22Rv1 (cell line): ENCODE results near the gene NEDD4L.

Source experiments
- H3K27ac ChIP-seq: fragments of 450-650 bp; 2 replicates; pipeline ENCODE4 v1.5.1; 2017
- ZFX ChIP-seq: fragments of 450-650 bp; IDR thresholded peaks from 2 replicates; pipeline ENCODE4 v1.6.1; 2017; ENCODE audit warnings: antibody characterized with exemption, borderline replicate concordance
- TF ChIP-seq, protein P1 (sequence below): fragments of 450-650 bp; IDR thresholded peaks from 2 replicates; pipeline ENCODE4 v1.5.1; 2017; ENCODE audit warnings: mild to moderate bottlenecking

The NEDD4L gene

DNA sequence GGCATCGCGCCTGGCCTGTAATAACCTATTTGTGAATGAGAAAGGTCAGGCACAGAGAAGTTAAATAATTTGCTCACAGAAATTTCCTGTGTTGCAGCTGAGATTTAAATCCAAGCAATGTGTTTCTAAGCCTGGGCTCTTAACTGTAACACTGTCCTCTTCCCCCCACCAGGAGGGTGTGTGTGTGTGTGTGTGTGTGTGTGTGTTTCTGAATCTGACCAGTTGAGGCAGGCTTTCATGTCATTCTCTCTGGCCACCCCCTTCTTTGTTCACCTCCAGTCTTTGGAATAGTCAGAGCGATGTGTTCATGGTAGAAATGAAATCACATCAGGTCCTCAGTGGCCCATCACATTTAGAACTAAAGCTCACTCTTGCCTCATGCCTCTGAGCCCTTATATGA, 81.2 kb downstream of the NEDD4L start:
- H3K27ac ChIP-seq: no peak overlapping the region
- TF ChIP-seq ZFX: no peak
- TF ChIP-seq, protein P1, sequence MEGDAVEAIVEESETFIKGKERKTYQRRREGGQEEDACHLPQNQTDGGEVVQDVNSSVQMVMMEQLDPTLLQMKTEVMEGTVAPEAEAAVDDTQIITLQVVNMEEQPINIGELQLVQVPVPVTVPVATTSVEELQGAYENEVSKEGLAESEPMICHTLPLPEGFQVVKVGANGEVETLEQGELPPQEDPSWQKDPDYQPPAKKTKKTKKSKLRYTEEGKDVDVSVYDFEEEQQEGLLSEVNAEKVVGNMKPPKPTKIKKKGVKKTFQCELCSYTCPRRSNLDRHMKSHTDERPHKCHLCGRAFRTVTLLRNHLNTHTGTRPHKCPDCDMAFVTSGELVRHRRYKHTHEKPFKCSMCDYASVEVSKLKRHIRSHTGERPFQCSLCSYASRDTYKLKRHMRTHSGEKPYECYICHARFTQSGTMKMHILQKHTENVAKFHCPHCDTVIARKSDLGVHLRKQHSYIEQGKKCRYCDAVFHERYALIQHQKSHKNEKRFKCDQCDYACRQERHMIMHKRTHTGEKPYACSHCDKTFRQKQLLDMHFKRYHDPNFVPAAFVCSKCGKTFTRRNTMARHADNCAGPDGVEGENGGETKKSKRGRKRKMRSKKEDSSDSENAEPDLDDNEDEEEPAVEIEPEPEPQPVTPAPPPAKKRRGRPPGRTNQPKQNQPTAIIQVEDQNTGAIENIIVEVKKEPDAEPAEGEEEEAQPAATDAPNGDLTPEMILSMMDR: 0 out of 2 replicates have a peak, but pooled peaks have one; percentile 7

DNA sequence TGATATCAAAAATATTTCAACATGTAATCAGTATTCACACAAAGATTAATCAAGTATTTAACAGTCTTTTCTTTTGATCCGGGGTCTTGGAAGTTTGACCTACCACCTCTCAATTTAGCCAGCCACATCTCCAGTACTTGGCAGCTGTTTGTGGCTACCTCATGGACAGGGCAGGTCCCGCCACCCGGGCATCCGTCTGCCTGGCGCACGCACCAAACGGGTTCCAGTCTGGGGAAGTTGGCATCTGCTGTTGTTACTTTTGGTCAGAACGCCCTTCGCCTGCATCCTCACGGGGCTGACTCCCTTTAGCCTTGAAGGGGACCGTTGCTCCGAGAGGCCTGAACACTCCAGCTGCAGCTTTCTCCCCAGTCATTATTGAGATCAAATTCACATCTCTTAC, 81.7 kb downstream of the NEDD4L start:
- H3K27ac ChIP-seq: no peak overlapping the region
- TF ChIP-seq, protein P1: no peak
- TF ChIP-seq ZFX: no peak

GRCh38 chr18:58128381-58129374, 84.7 kb downstream of the NEDD4L start:
- no peak for TF ChIP-seq ZFX
- TF ChIP-seq, protein P1: no peak
- H3K27ac ChIP-seq: no peak overlapping the region

DNA sequence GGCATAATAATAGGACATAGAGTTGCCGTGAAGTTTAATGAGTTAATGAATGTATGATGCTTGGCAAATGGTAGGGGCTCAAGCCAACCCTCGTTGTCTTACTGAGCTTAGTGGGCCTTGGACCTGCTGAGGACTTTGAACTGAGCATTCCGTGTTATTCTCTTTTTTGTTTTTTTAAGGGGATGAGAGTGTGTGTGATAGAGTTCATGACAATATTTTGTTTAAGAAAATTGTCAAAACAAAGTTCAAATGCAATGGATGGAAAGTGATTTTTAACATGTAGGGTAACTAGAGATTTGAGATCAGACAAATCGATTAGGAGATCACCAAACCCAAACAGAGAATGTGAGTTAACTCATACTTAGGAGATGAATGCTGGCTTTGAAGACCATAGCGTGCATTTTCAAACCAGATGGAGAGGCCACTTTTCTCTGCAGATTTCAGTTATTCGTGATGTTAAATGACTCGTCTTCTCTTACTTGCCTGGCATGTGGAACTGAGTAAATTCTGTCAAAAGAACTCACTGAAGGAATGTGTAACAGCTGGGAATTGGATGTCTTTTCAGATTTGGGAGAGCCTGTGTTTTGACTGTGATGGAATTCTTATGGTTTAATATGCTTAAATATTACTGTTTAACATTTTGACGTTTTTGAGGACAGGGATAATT, 88.7 kb downstream of the NEDD4L start:
- no peak for TF ChIP-seq ZFX
- TF ChIP-seq, protein P1: no peak
- H3K27ac ChIP-seq: no peak overlapping the region

- H3K27ac ChIP-seq: no peak overlapping the region
Observed at GRCh38 chr18:58135183-58135641, 91.2 kb downstream of the NEDD4L start.

GRCh38 chr18:58135701-58136331, 91.8 kb downstream of the NEDD4L start:
- no peak overlapping the region for H3K27ac ChIP-seq
- no peak for TF ChIP-seq ZFX
- TF ChIP-seq, protein P1: peak; percentile 96

More at GRCh38 chr18:58135183-58135641, 91.2 kb downstream of the NEDD4L start:
- no peak for TF ChIP-seq ZFX
- TF ChIP-seq, protein P1: no peak
